Endothelial cell of umbilical vein (primary cell): Measurements from ENCODE around the gene YAE1. TPM values are rescaled to one million over a fixed set of nuclear protein-coding genes. Genes with fewer than 3 reads are reported as not detected.

ENCODE experiments used
- BruUV-seq: library from RNA; stranded (reverse); fragments of 400-500 nt; replicated peaks from 2 replicates; lab custom pipeline; 2021; lab: Mats Ljungman, UMichigan
- CTCF ChIA-PET: fragments of 300-600, 350-600 bp; sonication (Branson Sonifier 250); formaldehyde crosslinking; loops from one replicate; lab custom pipeline; 2021; ENCODE audit warnings: antibody characterized with exemption, inconsistent platforms; lab: Charles Lee
- POLR2A ChIA-PET: fragments of 300-600, 350-600 bp; sonication (Branson Sonifier 250); formaldehyde crosslinking; loops from one replicate; lab custom pipeline; 2021; ENCODE audit warnings: antibody characterized with exemption, inconsistent platforms; lab: Charles Lee
- DNase-seq: peaks from one replicate; pipeline ENCODE4 v3.0.0-alpha.2; 2011; ENCODE audit warnings: low read depth, low spot score
- FAIRE-seq: peaks from 2 replicates; lab custom pipeline; 2011; peaks lifted over from hg19 to GRCh38; lab: Jason Lieb, UNC
- H2AFZ ChIP-seq: 2 replicates; pipeline ENCODE4 v1.6.0; 2012; ENCODE audit warnings: low read depth, low read length, control low read depth, inconsistent platforms
- H3K27ac ChIP-seq: 2 replicates; pipeline ENCODE4 v1.5.1; 2011; ENCODE audit warnings: low read depth, mild to moderate bottlenecking, control low read depth, low read length, moderate library complexity; ENCODE audit not compliant: insufficient read depth
- H3K27me3 ChIP-seq, 2 experiments: 2 replicates each; pipeline versions ENCODE4 v1.6.0 to v1.6.1; 2011; ENCODE audit warnings: low read length in 2 of 2, mixed read lengths in 1 of 2; ENCODE audit not compliant: control insufficient read depth in 2 of 2, insufficient read depth in 2 of 2
- H3K36me3 ChIP-seq, 2 experiments: 2 replicates in 1 of 2; 3 replicates in 1 of 2; pipeline ENCODE4 v1.5.1; 2011; ENCODE audit warnings: low read length in 2 of 2, mild to moderate bottlenecking in 1 of 2, moderate library complexity in 1 of 2; ENCODE audit not compliant: control insufficient read depth in 2 of 2, insufficient read depth in 2 of 2; ENCODE audit errors: extremely low read depth in 1 of 2
- H3K4me1 ChIP-seq: 3 replicates; pipeline ENCODE4 v1.5.1; 2011; ENCODE audit warnings: mild to moderate bottlenecking, low read length; ENCODE audit not compliant: control insufficient read depth, insufficient read depth; ENCODE audit errors: extremely low read depth
- H3K4me2 ChIP-seq: 2 replicates; pipeline ENCODE4 v1.6.1; 2011; ENCODE audit warnings: low read length, control low read depth, mixed read lengths; ENCODE audit not compliant: insufficient read depth
- H3K4me3 ChIP-seq, 3 experiments: fragments of 200-600 bp in 1 of 3; sonication (generic), shearing (Covaris generic) in 1 of 3; replicated peaks in 1 of 3; 2 replicates each; pipeline ENCODE4 v1.5.1; 2011 to 2016; ENCODE audit warnings: control low read depth in 3 of 3, low read length in 3 of 3, mild to moderate bottlenecking in 2 of 3, inconsistent platforms in 1 of 3, low read depth in 1 of 3, moderate library complexity in 1 of 3; ENCODE audit not compliant: insufficient read depth in 1 of 3
- H3K79me2 ChIP-seq: 2 replicates; pipeline ENCODE4 v1.6.0; 2012; ENCODE audit warnings: low read length, inconsistent platforms; ENCODE audit not compliant: control insufficient read depth, insufficient read depth
- H3K9ac ChIP-seq: replicated peaks from 2 replicates; pipeline ENCODE3; 2011; ENCODE audit warnings: low read length, control low read depth; ENCODE audit not compliant: insufficient read depth; ENCODE audit errors: extremely low read depth
- H3K9me1 ChIP-seq: replicated peaks from 3 replicates; pipeline ENCODE4 v1.6.0; 2011; ENCODE audit warnings: mild to moderate bottlenecking, low read length; ENCODE audit not compliant: control insufficient read depth, insufficient read depth; ENCODE audit errors: extremely low read depth
- H3K9me3 ChIP-seq: replicated peaks from 2 replicates; pipeline ENCODE4 v1.5.1; 2012; ENCODE audit warnings: low read length, inconsistent platforms; ENCODE audit not compliant: control insufficient read depth, insufficient read depth
- H4K20me1 ChIP-seq: replicated peaks from 2 replicates; pipeline ENCODE3; 2011; ENCODE audit warnings: mild to moderate bottlenecking, low read length; ENCODE audit not compliant: control insufficient read depth, insufficient read depth; ENCODE audit errors: extremely low read depth
- CTCF ChIP-seq, 2 donors: IDR thresholded peaks; 1 replicate in 1 of 2; 2 replicates in 1 of 2; pipeline ENCODE4 v1.5.1; 2011; ENCODE audit warnings: low read length in 2 of 2, mild to moderate bottlenecking in 2 of 2, moderate library complexity in 2 of 2, control low read depth in 1 of 2, inconsistent platforms in 1 of 2, low read depth in 1 of 2; ENCODE audit not compliant: insufficient read depth in 1 of 2; ENCODE audit errors: extremely low read depth in 1 of 2
- EZH2 ChIP-seq: IDR thresholded peaks from 2 replicates; pipeline ENCODE4 v1.6.1; 2012; ENCODE audit warnings: borderline replicate concordance, low read depth, mild to moderate bottlenecking, moderate library complexity, low read length, inconsistent platforms; ENCODE audit not compliant: severe bottlenecking
- FOS ChIP-seq: IDR thresholded peaks from 2 replicates; pipeline ENCODE4 v1.6.1; 2011; ENCODE audit warnings: mild to moderate bottlenecking, low read length, moderate library complexity, borderline replicate concordance; ENCODE audit not compliant: insufficient read depth
- GATA2 ChIP-seq: IDR thresholded peaks from 2 replicates; pipeline ENCODE4 v1.7.0; 2011; ENCODE audit warnings: low read depth, mild to moderate bottlenecking, moderate library complexity, mixed read lengths, low read length; ENCODE audit not compliant: insufficient read length, insufficient read depth
- JUN ChIP-seq: IDR thresholded peaks from 2 replicates; pipeline ENCODE4 v1.6.1; 2011; ENCODE audit warnings: borderline replicate concordance, low read depth; ENCODE audit not compliant: insufficient read length, insufficient read depth
- MYC ChIP-seq: IDR thresholded peaks from one replicate; pipeline ENCODE4 v1.6.1; 2011; ENCODE audit warnings: mild to moderate bottlenecking, low read depth, low read length
- POLR2A ChIP-seq: IDR thresholded peaks from 2 replicates; pipeline ENCODE4 v1.6.1; 2012; ENCODE audit warnings: low read depth, mild to moderate bottlenecking, control low read depth, low read length
- POLR2AphosphoS5 ChIP-seq: IDR thresholded peaks from 2 replicates; pipeline ENCODE4 v1.6.1; 2012; ENCODE audit warnings: low read depth, mild to moderate bottlenecking, control low read depth, low read length, moderate library complexity; ENCODE audit not compliant: insufficient read depth
- dilution Hi-C: fragments of 300-500 bp; cut with MboI; formaldehyde crosslinking; loops from one replicate; pipeline ENCODE4 v1.15.0; 2019; ENCODE audit warnings: low sequenced_read_pairs; ENCODE audit not compliant: extremely low pct_ligation_motif_present
- intact Hi-C: fragments of 100-400 bp; cut with micrococcal nuclease; formaldehyde crosslinking; loops from one replicate; pipeline ENCODE4 v1.10.0; 2022
- polyA plus RNA-seq, 4 experiments: library from polyadenylated mRNA; depleted of rRNA in 3 of 4; stranded (reverse) in 3 of 4; unstranded in 1 of 4; fragments of >200 nt; gene quantifications; 2 replicates each; pipeline versions ENCODE4 v1.2.1 to v1.2.3, GENCODE V29; 2011 to 2012; ENCODE audit warnings: missing spikeins in 1 of 4
- total RNA-seq: library from RNA; stranded (reverse); gene quantifications from 2 replicates; pipeline ENCODE4 v1.2.3, GENCODE V29; 2021
- TF ChIP-seq, protein P1 (sequence below): IDR thresholded peaks from 2 replicates; pipeline ENCODE4 v1.6.1; 2011; ENCODE audit not compliant: insufficient read depth, insufficient read length

YAE1 gene
- total and polyA plus RNA-seq, 2 donors (not counting 3 experiments of a cell fraction or from before 2014, with no cell fraction given) = 13.3 to 20.7 TPM

DNA sequence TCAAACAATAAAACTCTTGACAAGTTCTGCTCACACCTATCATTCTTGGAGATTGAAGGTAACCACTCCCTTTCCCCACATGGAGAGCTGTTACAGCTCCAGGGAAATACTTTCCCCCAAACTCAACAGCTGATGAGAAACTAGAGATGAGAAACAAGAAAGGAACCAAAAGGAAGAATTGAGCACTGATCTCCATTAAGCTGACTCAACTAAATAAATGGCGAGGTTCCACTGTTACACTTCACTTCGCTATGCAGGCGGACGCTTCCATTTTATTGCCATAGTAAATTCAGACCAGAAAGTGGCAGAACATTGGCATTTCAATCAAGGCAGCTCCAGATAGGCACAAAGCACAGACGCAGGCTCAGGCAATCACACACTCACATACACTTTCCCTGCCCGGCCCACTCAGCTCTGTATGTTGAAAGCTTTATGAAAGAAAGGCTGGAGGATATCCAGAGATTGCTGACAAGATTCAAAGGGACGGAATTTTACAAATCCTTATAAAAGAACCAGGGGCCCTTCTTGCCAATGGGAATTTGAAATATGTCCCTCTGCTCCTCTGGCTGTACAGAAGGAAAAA, 11.5 kb upstream of the YAE1 start:
- POLR2A ChIA-PET = no interaction called here
- no peaks in the 10 kb centered on the region for H3K36me3 ChIP-seq
- no peaks in the 10 kb centered on the region for H4K20me1 ChIP-seq
- dilution Hi-C loops (no loop called here), intact Hi-C loops (no loop called here)
- H3K4me3 ChIP-seq = no peak overlapping the region
- no TSS peak for BruUV-seq
- TF ChIP-seq CTCF (IDR thresholded peaks at IDR 0.05; ENCODE audit: extremely low read depth in 1 of 2, insufficient read depth in 1 of 2, low read depth in 1 of 2, low read length in 2 of 2) (no peak), GATA2 (no peak), EZH2 (no peak), FOS (no peak), POLR2A (no peak), MYC (no peak), POLR2AphosphoS5 (no peak), JUN (no peak)
- TF ChIP-seq, protein P1, sequence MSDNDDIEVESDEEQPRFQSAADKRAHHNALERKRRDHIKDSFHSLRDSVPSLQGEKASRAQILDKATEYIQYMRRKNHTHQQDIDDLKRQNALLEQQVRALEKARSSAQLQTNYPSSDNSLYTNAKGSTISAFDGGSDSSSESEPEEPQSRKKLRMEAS = no peak
- no peaks in the 10 kb centered on the region for H3K4me1 ChIP-seq
- CTCF ChIA-PET = interaction anchor here (0.7 to 1.9 kb wide), 4 partner anchors 12 to 101 kb away, joined by 3 to 4 read pairs (median 3); no protein-coding TSS in a partner anchor
- no peaks in the 10 kb centered on the region for H3K79me2 ChIP-seq
- H3K9ac ChIP-seq = no peak overlapping the region
- H3K4me2 ChIP-seq = no peak overlapping the region
- H3K9me1 ChIP-seq = no peaks in the 10 kb centered on the region
- no peak for DNase-seq
- no peaks in the 10 kb centered on the region for H3K9me3 ChIP-seq
- H3K27me3 ChIP-seq = peaks cover 19% of the 10 kb centered on the region in 2 experiments
- H3K27ac ChIP-seq = no peak overlapping the region
- H2AFZ ChIP-seq = no peak overlapping the region
- FAIRE-seq = no peak
